Measurements from ENCODE around the gene PPIL3. TPM values are rescaled to one million over a fixed set of nuclear protein-coding genes. Genes with fewer than 3 reads are reported as not detected.

The PPIL3 gene
- total RNA-seq: 10 to 100 TPM in 3 of 4 donors, 1 to 10 TPM in 1; 6.9 to 16.3 (median 13.4) TPM

GRCh38 chr2:200888704-200889625 is at the start of gene PPIL3, which contains the start of gene NIF3L1:
Gene PPIL3, minus strand, starts transcription at chr2:200889077. Its CDS starts 1,462 bp downstream, at chr2:200887615.
Gene NIF3L1, plus strand, starts transcription at chr2:200889371. Its CDS starts 2,573 bp downstream, at chr2:200891944.
- intact Hi-C loops (cut with DNase I): loop anchor here (5.0 kb wide), 1 partner anchor 177 kb away; no protein-coding TSS in a partner anchor
- H3K9me3 ChIP-seq: no peaks in the 10 kb centered on the region
- peaks cover 12 to 28% (median 19%) of the 10 kb centered on the region in 4 donors for H3K36me3 ChIP-seq
- DNase-seq (ENCODE audit: extremely low spot score): peak; percentile 99
- TF ChIP-seq POLR2AphosphoS5 (IDR thresholded peaks at IDR 0.05) (peak; percentile 82 to 93), POLR2A (IDR thresholded peaks at IDR 0.05; ENCODE audit: low read depth) (peak; percentile 7), EP300 (IDR thresholded peaks at IDR 0.05) (no peak), CTCF (IDR thresholded peaks at IDR 0.05) (peak in 2 of 3 experiments; percentile 3 to 18)
- peak within 1 kb of the TSS; percentile 91 to 94 (median 92) for H3K27ac ChIP-seq (replicated peaks in 1 of 4)
- H3K4me3 ChIP-seq: peak within 1 kb of the TSS; percentile 60 to 93 (median 76)
- WGBS: under 1% methylated on average over 45 of the region's 50 CpGs
- H3K4me1 ChIP-seq: peaks cover 13 to 41% (median 35%) of the 10 kb centered on the region in 4 donors
- H3K27me3 ChIP-seq: no peaks in the 10 kb centered on the region

GRCh38 chr2:200930947-200931626 is 42.2 kb upstream of the PPIL3 start:
- TF ChIP-seq CTCF (IDR thresholded peaks at IDR 0.05): no peak
- no peak for TF ChIP-seq POLR2A (IDR thresholded peaks at IDR 0.05; ENCODE audit: low read depth)
- TF ChIP-seq POLR2AphosphoS5 (IDR thresholded peaks at IDR 0.05): no peak
- no peak for TF ChIP-seq EP300 (IDR thresholded peaks at IDR 0.05)
- intact Hi-C loops (cut with DNase I): no loop called here
- Histone ChIP-seq H3K4me1 (no peaks in the 10 kb centered on the region), H3K27me3 (no peaks in the 10 kb centered on the region), H3K36me3 (peaks cover 33 to 94% (median 80%) of the 10 kb centered on the region in 4 donors), H3K27ac (replicated peaks in 1 of 4) (no peak overlapping the region), H3K9me3 (no peaks in the 10 kb centered on the region), H3K4me3 (no peak overlapping the region)
- no peak for DNase-seq (ENCODE audit: extremely low spot score)
- 78% methylated on average over 3 of the region's 3 CpGs for WGBS

- no peak for DNase-seq (ENCODE audit: extremely low spot score)
- TF ChIP-seq CTCF (IDR thresholded peaks at IDR 0.05): no peak
- no peak for TF ChIP-seq EP300 (IDR thresholded peaks at IDR 0.05)
- no peak for TF ChIP-seq POLR2AphosphoS5 (IDR thresholded peaks at IDR 0.05)
- TF ChIP-seq POLR2A (IDR thresholded peaks at IDR 0.05; ENCODE audit: low read depth): no peak
- no peaks in the 10 kb centered on the region for H3K27me3 ChIP-seq
- no peaks in the 10 kb centered on the region for H3K4me1 ChIP-seq
- H3K36me3 ChIP-seq: peaks cover 40 to 94% (median 80%) of the 10 kb centered on the region in 4 donors
- WGBS: 61% methylated on average over 2 of the region's 2 CpGs
- no peak overlapping the region for H3K4me3 ChIP-seq
- H3K27ac ChIP-seq (replicated peaks in 1 of 4): no peak overlapping the region
- H3K9me3 ChIP-seq: no peaks in the 10 kb centered on the region
- intact Hi-C loops (cut with DNase I): no loop called here
Observed at GRCh38 chr2:200929334-200930249, 40.7 kb upstream of the PPIL3 start.

GRCh38 chr2:200922439-200922838 is 33.6 kb upstream of the PPIL3 start:
- H3K4me3 ChIP-seq: no peak overlapping the region
- no peak for DNase-seq (ENCODE audit: extremely low spot score)
- no peaks in the 10 kb centered on the region for H3K9me3 ChIP-seq
- peaks cover 36 to 98% (median 83%) of the 10 kb centered on the region in 4 donors for H3K36me3 ChIP-seq
- no peak overlapping the region for H3K27ac ChIP-seq (replicated peaks in 1 of 4)
- H3K27me3 ChIP-seq: no peaks in the 10 kb centered on the region
- H3K4me1 ChIP-seq: no peaks in the 10 kb centered on the region
- TF ChIP-seq POLR2A (IDR thresholded peaks at IDR 0.05; ENCODE audit: low read depth) (no peak), EP300 (IDR thresholded peaks at IDR 0.05) (no peak), CTCF (IDR thresholded peaks at IDR 0.05) (no peak), POLR2AphosphoS5 (IDR thresholded peaks at IDR 0.05) (no peak)
- intact Hi-C loops (cut with DNase I): no loop called here
- WGBS: 86% methylated on average over 6 of the region's 6 CpGs

Measured in esophagus muscularis mucosa (tissue), 4 donors.